ENCODE measurements around the gene CENPVL1.

Gene CENPVL1

DNA sequence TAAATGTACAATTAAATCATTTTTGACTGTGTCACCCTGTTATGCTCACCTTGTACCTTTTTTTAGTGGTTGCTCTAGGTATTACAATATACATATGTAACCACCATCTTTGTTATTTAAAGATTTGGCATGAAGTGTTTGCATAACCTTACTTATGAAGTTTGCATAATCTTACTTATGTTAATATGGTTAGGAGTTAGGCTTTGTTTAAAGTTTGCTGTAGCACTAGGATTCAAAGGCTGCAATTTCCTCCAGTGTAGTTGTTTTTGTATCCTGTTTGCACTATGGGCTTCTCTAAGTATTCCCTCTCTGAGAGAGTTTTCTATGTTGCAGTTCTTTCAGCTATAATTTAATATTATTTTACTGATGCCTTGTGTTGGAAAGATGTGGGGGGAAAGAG is 17.9 kb downstream of the CENPVL1 start:
- Histone ChIP-seq H3K36me3 (no peaks in the 10 kb centered on the region), H3K27ac (no peak overlapping the region), H3K4me3 (ENCODE audit: low read depth in 1 of 2, low read length in 1 of 2) (no peak overlapping the region), H3K27me3 (no peaks in the 10 kb centered on the region), H3K4me1 (ENCODE audit: control insufficient read depth in 1 of 2, insufficient read depth in 1 of 2, low read depth in 1 of 2, low read length in 1 of 2) (no peaks in the 10 kb centered on the region), H3K9me3 (no peaks in the 10 kb centered on the region)
- TF ChIP-seq, protein P1, sequence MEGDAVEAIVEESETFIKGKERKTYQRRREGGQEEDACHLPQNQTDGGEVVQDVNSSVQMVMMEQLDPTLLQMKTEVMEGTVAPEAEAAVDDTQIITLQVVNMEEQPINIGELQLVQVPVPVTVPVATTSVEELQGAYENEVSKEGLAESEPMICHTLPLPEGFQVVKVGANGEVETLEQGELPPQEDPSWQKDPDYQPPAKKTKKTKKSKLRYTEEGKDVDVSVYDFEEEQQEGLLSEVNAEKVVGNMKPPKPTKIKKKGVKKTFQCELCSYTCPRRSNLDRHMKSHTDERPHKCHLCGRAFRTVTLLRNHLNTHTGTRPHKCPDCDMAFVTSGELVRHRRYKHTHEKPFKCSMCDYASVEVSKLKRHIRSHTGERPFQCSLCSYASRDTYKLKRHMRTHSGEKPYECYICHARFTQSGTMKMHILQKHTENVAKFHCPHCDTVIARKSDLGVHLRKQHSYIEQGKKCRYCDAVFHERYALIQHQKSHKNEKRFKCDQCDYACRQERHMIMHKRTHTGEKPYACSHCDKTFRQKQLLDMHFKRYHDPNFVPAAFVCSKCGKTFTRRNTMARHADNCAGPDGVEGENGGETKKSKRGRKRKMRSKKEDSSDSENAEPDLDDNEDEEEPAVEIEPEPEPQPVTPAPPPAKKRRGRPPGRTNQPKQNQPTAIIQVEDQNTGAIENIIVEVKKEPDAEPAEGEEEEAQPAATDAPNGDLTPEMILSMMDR (IDR thresholded peaks at IDR 0.05): no peak

DNA sequence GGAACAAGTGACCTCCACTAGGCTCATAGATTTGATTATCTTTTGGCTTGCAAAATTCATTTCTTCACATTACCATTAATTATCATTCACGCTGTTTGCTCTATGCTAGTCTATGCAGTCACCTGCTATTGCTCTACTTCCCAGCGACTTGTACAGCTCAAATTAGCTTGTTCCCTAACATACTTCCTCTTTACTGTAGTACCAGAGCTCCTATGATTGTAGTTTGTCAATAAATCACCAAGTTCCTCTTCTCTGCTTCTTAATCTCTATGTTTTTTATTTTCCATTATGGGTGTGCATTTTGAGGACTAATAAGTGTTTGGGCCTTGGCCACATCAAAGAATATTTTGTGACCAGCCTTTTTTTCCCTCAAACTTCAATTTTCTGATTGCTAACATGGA is 26.8 kb downstream of the CENPVL1 start:
- no peak overlapping the region for H3K27ac ChIP-seq
- TF ChIP-seq, protein P1 (IDR thresholded peaks at IDR 0.05): no peak
- no peaks in the 10 kb centered on the region for H3K9me3 ChIP-seq
- no peaks in the 10 kb centered on the region for H3K4me1 ChIP-seq (ENCODE audit: control insufficient read depth in 1 of 2, insufficient read depth in 1 of 2, low read depth in 1 of 2, low read length in 1 of 2)
- no peak overlapping the region for H3K4me3 ChIP-seq (ENCODE audit: low read depth in 1 of 2, low read length in 1 of 2)
- H3K27me3 ChIP-seq: peaks cover 14% of the 10 kb centered on the region
- H3K36me3 ChIP-seq: no peaks in the 10 kb centered on the region

DNA sequence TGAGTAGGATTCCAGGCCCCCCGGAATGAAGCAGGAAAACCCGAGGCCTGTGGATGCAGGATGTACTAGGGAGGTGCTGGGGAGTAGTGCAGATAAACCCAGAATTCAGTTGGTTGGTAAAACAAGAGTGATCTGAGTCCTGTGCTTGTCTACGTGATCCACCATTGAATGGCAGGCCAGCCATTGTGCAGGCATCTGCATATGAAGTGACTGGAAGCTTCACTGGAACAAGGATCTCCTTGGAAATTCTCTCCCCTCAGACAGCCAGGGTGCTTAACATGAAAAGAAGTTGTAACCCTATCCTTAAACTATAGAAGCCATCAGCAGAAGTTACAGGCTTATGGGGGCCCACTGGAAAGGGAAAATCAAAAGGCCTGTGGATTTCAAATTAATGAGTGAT is 32.3 kb downstream of the CENPVL1 start:
- Histone ChIP-seq H3K9me3 (no peaks in the 10 kb centered on the region), H3K27me3 (peaks cover 42% of the 10 kb centered on the region), H3K36me3 (no peaks in the 10 kb centered on the region), H3K4me3 (ENCODE audit: low read depth in 1 of 2, low read length in 1 of 2) (no peak overlapping the region), H3K27ac (no peak overlapping the region), H3K4me1 (ENCODE audit: control insufficient read depth in 1 of 2, insufficient read depth in 1 of 2, low read depth in 1 of 2, low read length in 1 of 2) (peaks cover 0 to 4% of the 10 kb centered on the region in 2 experiments)
- TF ChIP-seq, protein P1 (IDR thresholded peaks at IDR 0.05): no peak

DNA sequence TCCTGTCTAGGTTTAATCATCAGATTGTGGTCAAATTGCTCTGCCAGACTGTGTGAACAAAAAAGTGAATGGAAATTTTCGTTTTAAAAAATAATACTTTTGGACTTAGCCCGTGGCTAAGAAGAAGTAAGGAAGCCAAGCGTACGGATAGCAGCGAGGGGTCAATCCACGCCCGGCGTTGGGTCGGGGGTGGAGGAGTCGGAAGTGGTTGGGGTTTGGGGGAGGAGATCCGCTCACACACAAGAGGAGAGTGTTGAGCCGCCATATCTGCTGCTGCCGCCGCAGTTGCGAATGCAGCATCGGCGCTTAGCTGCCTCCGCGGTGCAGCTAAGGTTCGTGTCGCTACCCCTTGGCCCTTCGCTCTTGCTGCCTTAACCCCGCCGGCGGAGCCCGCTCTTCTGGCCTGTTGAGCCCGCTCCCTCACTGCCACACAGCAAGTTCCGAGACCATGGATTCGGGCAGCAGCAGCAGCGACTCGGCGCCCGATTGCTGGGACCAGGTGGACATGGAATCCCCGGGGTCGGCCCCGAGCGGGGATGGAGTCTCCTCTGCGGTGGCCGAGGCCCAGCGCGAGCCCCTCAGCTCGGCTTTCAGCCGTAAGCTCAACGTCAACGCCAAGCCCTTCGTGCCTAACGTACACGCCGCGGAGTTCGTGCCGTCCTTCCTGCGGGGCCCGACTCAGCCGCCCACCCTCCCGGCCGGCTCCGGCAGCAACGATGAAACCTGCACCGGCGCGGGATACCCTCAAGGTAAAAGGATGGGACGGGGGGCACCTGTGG is 33.1 kb downstream of the CENPVL1 start, which contains the start of gene GSPT2:
GSPT2 (plus strand) TSS at position 264 of the 779 bp plus-strand sequence; CDS start at position 449, 185 bp downstream.
- H3K4me1 ChIP-seq (ENCODE audit: control insufficient read depth in 1 of 2, insufficient read depth in 1 of 2, low read depth in 1 of 2, low read length in 1 of 2): peaks cover 0 to 4% of the 10 kb centered on the region in 2 experiments
- TF ChIP-seq, protein P1 (IDR thresholded peaks at IDR 0.05): no peak
- peak within 1 kb of the TSS; percentile 14 to 25 for H3K4me3 ChIP-seq (ENCODE audit: low read depth in 1 of 2, low read length in 1 of 2)
- no peaks in the 10 kb centered on the region for H3K9me3 ChIP-seq
- H3K27me3 ChIP-seq: peaks cover 42% of the 10 kb centered on the region
- no peaks in the 10 kb centered on the region for H3K36me3 ChIP-seq
- H3K27ac ChIP-seq: no peak within 1 kb of the TSS

DNA sequence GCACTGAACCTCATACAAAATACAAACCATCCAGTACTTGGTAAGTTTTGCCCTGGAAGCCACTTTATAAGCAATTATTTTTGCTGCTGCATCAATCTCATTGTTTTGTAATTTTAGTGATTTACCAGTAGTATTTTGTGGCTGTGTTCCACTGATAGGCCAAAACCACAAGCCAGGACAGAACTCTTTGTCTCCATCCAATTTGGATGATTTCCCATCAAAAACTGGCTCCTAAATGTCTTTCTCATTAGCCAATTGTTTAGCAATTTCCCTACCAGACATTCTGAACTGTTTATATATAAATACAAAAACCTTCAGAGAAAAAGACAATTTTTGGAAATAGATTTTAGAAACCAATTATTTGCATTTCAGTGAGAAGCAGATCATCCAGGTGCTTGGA is 37.4 kb downstream of the CENPVL1 start:
- Histone ChIP-seq H3K36me3 (no peaks in the 10 kb centered on the region), H3K27me3 (peaks cover 22% of the 10 kb centered on the region), H3K4me3 (ENCODE audit: low read depth in 1 of 2, low read length in 1 of 2) (no peak overlapping the region), H3K27ac (no peak overlapping the region), H3K9me3 (no peaks in the 10 kb centered on the region), H3K4me1 (ENCODE audit: control insufficient read depth in 1 of 2, insufficient read depth in 1 of 2, low read depth in 1 of 2, low read length in 1 of 2) (peaks cover 0 to 4% of the 10 kb centered on the region in 2 experiments)
- TF ChIP-seq, protein P1 (IDR thresholded peaks at IDR 0.05): no peak

All from neutrophil (primary cell).